Natural killer cell treated with Interleukin-12 subunit alpha and Interleukin-12 subunit beta and Interleukin-15 and Interleukin-18, amount 100 ng/mL, for 72 hours (primary cell): ENCODE measurements around the gene ERP27. TPM values are rescaled to one million over a fixed set of nuclear protein-coding genes. Genes with fewer than 3 reads are reported as not detected.

Source experiments
- ATAC-seq, 2 donors: fragments of 150-1000 bp; cut with Tn5 transposase in 1 of 2; sonication (Bioruptor Pico), chemical (Tn5 transposase) in 1 of 2; 2 replicates each; pipeline ENCODE4 v1.10.0; 2021
- DNase-seq: peaks from one replicate; pipeline ENCODE4 v3.0.0; 2022; ENCODE audit warnings: low spot score
- H3K27ac Mint-ChIP-seq, 2 donors: 1 replicate in 1 of 2; 2 replicates in 1 of 2; pipeline ENCODE4 v1.8.0; 2022; ENCODE audit warnings: mixed read lengths in 2 of 2, mild to moderate bottlenecking in 1 of 2, moderate library complexity in 1 of 2
- H3K27me3 Mint-ChIP-seq, 2 donors: 1 replicate in 1 of 2; 2 replicates in 1 of 2; pipeline ENCODE4 v1.8.0; 2022; ENCODE audit warnings: mixed read lengths in 2 of 2
- H3K36me3 Mint-ChIP-seq: one replicate; pipeline ENCODE4 v1.8.0; 2022; ENCODE audit warnings: mixed read lengths
- H3K4me1 Mint-ChIP-seq, 2 donors: 1 replicate in 1 of 2; 2 replicates in 1 of 2; pipeline ENCODE4 v1.8.0; 2022; ENCODE audit warnings: low read depth in 2 of 2, mixed read lengths in 2 of 2, mild to moderate bottlenecking in 1 of 2
- H3K4me3 Mint-ChIP-seq: one replicate; pipeline ENCODE4 v1.8.0; 2022; ENCODE audit warnings: mixed read lengths
- H3K9me3 Mint-ChIP-seq: 2 replicates; pipeline ENCODE4 v1.8.0; 2022; ENCODE audit warnings: mixed read lengths
- total RNA-seq, 2 donors: library from RNA; stranded (reverse); gene quantifications; one replicate each; pipeline ENCODE4 v1.2.3, GENCODE V29; 2022

The ERP27 gene
- total RNA-seq, 2 donors from 2014 or later = 3.2 to 3.7 TPM

GRCh38 chr12:14876833-14877232, 61.5 kb downstream of the ERP27 start:
- Mint-ChIP-seq H3K36me3 (no peaks in the 10 kb centered on the region), H3K4me3 (no peak overlapping the region), H3K4me1 (no peaks in the 10 kb centered on the region), H3K27me3 (no peaks in the 10 kb centered on the region), H3K9me3 (no peaks in the 10 kb centered on the region), H3K27ac (no peak overlapping the region)
- no peak for ATAC-seq
- DNase-seq = no peak

GRCh38 chr12:14874882-14875281, 63.5 kb downstream of the ERP27 start:
- no peaks in the 10 kb centered on the region for H3K36me3 Mint-ChIP-seq
- H3K4me3 Mint-ChIP-seq = no peak overlapping the region
- no peaks in the 10 kb centered on the region for H3K27me3 Mint-ChIP-seq
- no peaks in the 10 kb centered on the region for H3K4me1 Mint-ChIP-seq
- no peak overlapping the region for H3K27ac Mint-ChIP-seq
- no peak for DNase-seq
- no peak for ATAC-seq
- no peaks in the 10 kb centered on the region for H3K9me3 Mint-ChIP-seq

- no peak overlapping the region for H3K27ac Mint-ChIP-seq
- no peak for DNase-seq
- H3K36me3 Mint-ChIP-seq = no peaks in the 10 kb centered on the region
- H3K27me3 Mint-ChIP-seq = no peaks in the 10 kb centered on the region
- no peaks in the 10 kb centered on the region for H3K9me3 Mint-ChIP-seq
- no peaks in the 10 kb centered on the region for H3K4me1 Mint-ChIP-seq
- H3K4me3 Mint-ChIP-seq = no peak overlapping the region
- ATAC-seq = no peak
These were observed 64.7 kb downstream of the ERP27 start for GRCh38 chr12:14873440-14874185.

GRCh38 chr12:14871886-14872285, 66.5 kb downstream of the ERP27 start:
- Mint-ChIP-seq H3K27ac (no peak overlapping the region), H3K4me1 (no peaks in the 10 kb centered on the region), H3K36me3 (peaks cover 7% of the 10 kb centered on the region), H3K9me3 (no peaks in the 10 kb centered on the region), H3K27me3 (peaks cover 7 to 8% of the 10 kb centered on the region in 2 donors), H3K4me3 (no peak overlapping the region)
- DNase-seq = no peak
- ATAC-seq = no peak

GRCh38 chr12:14871247-14871646, 67.1 kb downstream of the ERP27 start:
- DNase-seq (no peak), ATAC-seq (no peak)
- Mint-ChIP-seq H3K27ac (no peak overlapping the region), H3K27me3 (peaks cover 7 to 10% of the 10 kb centered on the region in 2 donors), H3K36me3 (peaks cover 7% of the 10 kb centered on the region), H3K9me3 (no peaks in the 10 kb centered on the region), H3K4me1 (no peaks in the 10 kb centered on the region), H3K4me3 (no peak overlapping the region)

GRCh38 chr12:14868916-14869506, 69.3 kb downstream of the ERP27 start:
- ATAC-seq (peak in 1 of 2 donors; percentile 6), DNase-seq (no peak)
- peaks cover 13 to 27% of the 10 kb centered on the region in 2 donors for H3K27me3 Mint-ChIP-seq
- H3K36me3 Mint-ChIP-seq = peaks cover 12% of the 10 kb centered on the region
- H3K4me3 Mint-ChIP-seq = no peak overlapping the region
- no peak overlapping the region for H3K27ac Mint-ChIP-seq
- no peaks in the 10 kb centered on the region for H3K4me1 Mint-ChIP-seq
- H3K9me3 Mint-ChIP-seq = no peaks in the 10 kb centered on the region

Other genes starting within 250 kb of the ERP27 start
- gene GUCY2C, start 241.9 kb downstream of the ERP27 start, total RNA-seq = not detected
- 10 to 100 TPM; 74.0 to 96.2 TPM for gene WBP11, start 135.1 kb downstream of the ERP27 start, total RNA-seq
- 1 to 10 TPM; 1.4 to 2.3 TPM for gene C12orf60, start 134.9 kb downstream of the ERP27 start, total RNA-seq
- not detected for gene SMCO3, start 124.4 kb downstream of the ERP27 start, total RNA-seq
- gene ART4, start 95.0 kb downstream of the ERP27 start, total RNA-seq = not detected
- gene MGP, start 52.7 kb downstream of the ERP27 start, total RNA-seq = not detected
- gene ARHGDIB, start 23.1 kb upstream of the ERP27 start, total RNA-seq = 100 to 1,000 TPM; 412 to 543 TPM
- gene PDE6H, start 34.5 kb upstream of the ERP27 start, total RNA-seq = not detected